Activated CD4-positive, alpha-beta T cell treated with anti-CD3 and anti-CD28 coated beads for 48 hours (primary cell): ENCODE data around the gene DLG1.

Experiments
- DNase-seq: peaks from one replicate; pipeline ENCODE4 v3.0.0-alpha.2; 2020

The DLG1 gene

DNA sequence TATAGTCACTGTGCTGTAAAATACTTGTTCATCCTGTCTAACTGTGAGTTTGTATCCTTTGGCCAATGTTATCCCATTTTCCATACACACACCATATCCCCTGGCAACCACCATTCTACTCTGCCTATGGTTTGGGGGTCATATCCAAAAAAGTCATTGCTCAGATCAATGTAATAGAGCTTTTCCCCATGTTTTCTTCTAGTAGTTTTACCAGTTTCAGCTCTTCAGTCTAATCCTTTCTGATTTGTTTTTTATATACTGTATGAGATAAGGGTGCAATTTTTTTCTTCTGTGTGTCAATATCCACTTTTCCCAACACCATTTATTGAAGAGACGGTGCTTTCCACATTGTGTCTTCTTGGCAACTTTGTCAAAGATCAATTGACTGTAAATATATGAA, 14.0 kb upstream of the DLG1 start:
- no peak for DNase-seq

DNA sequence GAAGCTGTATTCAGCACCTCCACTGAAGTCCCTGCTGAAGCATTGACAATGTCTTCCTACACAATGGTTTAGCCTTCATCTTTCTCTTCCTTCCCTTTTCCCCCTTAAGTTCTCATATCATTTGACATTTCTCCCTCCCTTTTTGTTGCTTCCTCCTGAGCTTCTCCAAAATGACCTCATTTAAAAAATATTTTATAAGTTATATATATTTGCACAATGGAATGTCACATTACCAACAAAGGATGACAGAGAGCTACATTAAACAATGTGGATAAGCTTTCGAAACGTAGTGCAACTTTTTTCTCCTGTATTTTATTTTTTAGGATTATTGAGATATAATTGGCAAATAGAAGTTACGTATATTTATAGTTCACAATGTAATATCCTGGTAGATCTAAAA, 13.2 kb upstream of the DLG1 start:
- DNase-seq = no peak

- no peak for DNase-seq
These were observed 11.3 kb upstream of the DLG1 start for GRCh38 chr3:197309528-197310361.

GRCh38 chr3:197308591-197308990, 10.2 kb upstream of the DLG1 start:
- DNase-seq = no peak

GRCh38 chr3:197306374-197307086, 8.1 kb upstream of the DLG1 start:
- DNase-seq = no peak

- DNase-seq = no peak
These were observed 7.4 kb upstream of the DLG1 start for GRCh38 chr3:197305854-197306253.

GRCh38 chr3:197303452-197303851, 5.0 kb upstream of the DLG1 start:
- no peak for DNase-seq

GRCh38 chr3:197302696-197303341, 4.4 kb upstream of the DLG1 start:
- no peak for DNase-seq

GRCh38 chr3:197302033-197302432, 3.6 kb upstream of the DLG1 start:
- no peak for DNase-seq

DNA sequence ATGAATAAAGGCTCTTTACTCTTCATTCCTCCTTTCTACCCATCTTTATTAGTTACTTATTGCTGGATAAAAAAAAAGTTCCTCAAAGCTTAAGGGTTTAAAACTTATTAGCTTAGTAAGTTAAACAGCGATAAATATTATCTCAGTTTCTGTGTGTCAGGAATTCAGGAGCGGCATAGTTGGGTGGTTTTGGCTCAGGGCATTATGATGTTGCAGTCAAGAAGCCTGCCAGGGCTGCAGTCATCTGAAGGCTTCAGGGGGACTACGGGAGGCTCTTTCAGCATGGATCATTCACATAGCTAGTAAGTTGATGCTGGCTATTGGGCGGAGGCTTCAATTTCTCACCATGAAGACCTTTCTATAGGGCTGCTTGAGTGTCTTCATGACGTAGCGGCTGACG, 1.9 kb upstream of the DLG1 start:
- DNase-seq = no peak

DNA sequence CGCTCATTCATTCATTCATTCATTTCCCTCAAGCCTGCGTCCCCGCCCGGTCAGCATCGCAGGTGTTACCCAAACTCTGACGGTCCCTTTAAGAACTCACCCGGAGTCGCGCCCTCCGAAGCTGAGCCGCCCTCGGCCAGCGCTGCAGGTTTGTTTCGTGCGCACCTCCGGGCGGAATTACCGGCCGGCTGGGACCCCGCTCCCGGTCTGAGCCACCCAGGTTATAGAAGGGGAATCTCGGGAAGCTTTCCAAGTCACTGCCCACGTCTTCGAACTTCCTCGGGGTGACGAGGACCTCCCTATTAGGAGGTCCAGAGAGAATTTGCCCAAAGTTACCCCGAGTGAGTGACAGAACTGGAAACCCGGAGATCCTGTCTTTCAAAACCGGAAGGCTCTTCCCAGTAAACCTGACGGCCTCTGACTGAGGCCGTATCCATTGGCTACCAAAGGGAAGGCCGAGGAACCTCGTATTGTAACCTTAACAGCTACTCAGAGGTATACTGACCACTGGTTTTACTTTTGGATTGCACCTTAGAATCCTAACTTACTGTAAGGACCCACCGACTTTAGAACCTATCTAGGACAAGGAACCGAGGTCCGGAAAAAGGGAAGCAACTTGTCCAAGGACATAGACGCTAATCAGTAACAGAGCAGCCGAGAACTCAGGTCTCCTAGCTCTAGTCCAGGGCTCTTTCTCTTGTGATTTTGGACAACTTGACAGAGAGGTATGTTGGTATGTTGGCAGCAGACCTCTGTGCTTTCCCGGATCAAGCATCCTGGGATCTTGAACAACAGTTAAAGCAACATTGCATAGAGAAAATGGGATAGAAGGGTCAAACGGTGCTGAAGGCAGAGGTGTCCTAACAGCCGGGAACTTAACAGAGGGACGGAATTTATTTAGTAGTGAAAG, 788 bp upstream of the DLG1 start:
- peak; percentile 46 for DNase-seq

- peak; percentile 94 for DNase-seq
These were observed 704 bp downstream of the DLG1 start for GRCh38 chr3:197297476-197298340.

DNA sequence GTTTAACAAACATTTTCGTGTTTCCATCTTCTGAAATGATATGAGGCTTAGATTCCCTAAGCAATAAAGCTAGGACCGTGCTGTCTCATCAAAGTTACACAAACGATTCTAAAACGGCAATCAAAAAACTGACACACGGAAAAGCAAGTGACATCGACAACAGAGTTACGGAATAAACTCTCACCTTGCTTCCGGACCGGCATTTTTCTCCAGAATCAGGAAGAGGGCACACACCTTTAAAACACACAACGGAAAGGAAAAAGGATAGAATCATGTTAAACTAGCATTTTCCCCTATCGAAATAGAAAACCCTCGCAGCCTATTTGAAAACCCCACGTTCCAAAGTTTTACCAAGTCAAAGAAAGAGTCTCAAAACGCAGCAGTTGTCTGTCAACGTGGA, 1.4 kb downstream of the DLG1 start:
- no peak for DNase-seq

- no peak for DNase-seq
These were observed 1.9 kb downstream of the DLG1 start for GRCh38 chr3:197296545-197296944.

DNA sequence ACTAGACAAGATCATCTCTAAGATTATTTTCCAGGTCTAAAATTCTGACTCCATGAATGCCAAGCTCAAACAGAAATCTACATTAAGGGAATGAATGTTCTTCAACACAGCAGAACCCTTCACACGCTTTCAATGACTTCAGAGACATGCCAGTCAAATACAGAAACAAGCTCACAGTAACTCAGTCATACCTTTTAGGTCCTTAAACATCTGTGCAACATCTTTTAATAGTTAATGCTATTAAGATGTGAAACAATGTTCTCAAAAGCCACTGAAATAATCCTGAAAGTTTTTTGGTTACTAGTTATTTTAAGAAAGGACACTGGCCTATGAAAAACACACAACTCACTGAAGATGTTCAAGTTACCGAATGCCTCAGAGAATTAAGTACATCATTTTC, 2.5 kb downstream of the DLG1 start:
- DNase-seq = no peak

GRCh38 chr3:197293605-197294237, 4.7 kb downstream of the DLG1 start:
- no peak for DNase-seq

- DNase-seq = no peak
These were observed 5.8 kb downstream of the DLG1 start for GRCh38 chr3:197292648-197293047.

DNA sequence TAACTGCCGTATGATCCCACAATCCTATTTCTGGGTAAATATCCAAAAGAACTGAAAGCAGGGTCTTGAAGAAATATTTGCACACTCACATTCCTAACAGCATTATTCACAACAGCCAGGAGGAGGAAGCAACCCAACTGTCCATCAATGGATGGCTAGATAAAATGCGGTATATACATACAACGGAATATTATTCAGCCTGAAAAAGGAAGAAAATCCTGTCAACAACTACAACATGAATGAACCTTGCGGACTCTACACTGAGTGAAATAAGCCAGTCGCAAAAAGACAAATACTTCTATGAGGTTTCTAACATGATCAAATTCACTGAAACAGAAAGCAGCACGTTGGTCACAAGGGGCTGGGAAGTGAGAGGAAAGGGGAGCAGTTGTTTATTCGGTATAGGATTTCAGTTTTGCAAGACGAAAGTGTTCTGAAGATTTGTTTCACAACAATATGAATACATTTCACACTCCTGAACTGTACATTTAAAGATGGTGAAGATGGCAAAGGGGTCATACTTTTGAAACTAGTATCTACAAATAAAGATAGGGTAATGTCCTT, 6.2 kb downstream of the DLG1 start:
- DNase-seq = no peak

- DNase-seq = no peak
These were observed 8.7 kb downstream of the DLG1 start for GRCh38 chr3:197289726-197290125.

DNA sequence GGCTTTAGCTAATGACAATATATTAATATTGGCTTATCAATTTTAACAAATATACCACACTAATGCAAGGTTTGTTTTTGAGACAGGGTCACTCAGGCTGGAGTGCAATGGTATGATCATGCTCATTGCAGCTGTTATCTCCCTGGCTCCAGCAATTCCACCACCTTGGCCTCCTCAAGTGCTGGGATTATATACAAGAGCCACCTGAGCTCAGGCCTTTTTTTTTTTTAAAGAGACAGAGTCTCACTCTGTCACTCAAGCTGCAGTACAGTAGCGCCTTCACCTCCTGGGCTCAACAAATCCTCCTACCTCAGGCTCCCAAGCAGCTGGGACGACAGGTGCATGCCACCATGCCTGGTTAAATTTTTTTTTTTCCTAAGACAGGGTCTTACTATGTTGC, 11.7 kb downstream of the DLG1 start:
- DNase-seq = no peak

DNA sequence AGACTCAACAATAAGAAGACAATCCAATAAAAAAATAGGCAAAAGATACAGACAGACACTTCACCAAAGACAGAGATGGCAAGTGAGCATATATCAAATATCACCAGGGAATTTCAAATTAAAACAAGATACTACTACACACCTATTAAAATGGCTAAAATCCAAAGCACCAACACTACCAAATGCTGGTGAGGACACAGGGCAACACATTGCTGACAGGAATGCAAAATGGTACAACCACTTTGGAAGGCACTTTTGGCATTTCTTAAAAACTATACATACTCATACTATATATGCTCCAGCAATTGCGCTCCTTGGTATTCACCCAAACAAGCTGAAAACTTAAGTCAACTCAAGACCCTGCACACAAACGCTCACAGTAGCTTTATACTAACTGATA, 12.9 kb downstream of the DLG1 start:
- DNase-seq = no peak
